Left ventricle myocardium inferior (tissue), 1 donor: Measurements from ENCODE around the gene CCT6B. TPM values are rescaled to one million over a fixed set of nuclear protein-coding genes. Genes with fewer than 3 reads are reported as not detected.

Experiments used
- DNase-seq: peaks from one replicate; pipeline ENCODE4 v3.0.0-alpha.2; 2020
- H3K27ac ChIP-seq: fragments of 200-600 bp; replicated peaks from 2 replicates; pipeline ENCODE4 v1.8.0; 2021
- H3K27me3 ChIP-seq: fragments of 200-600 bp; 2 replicates; pipeline ENCODE4 v1.8.0; 2021; ENCODE audit warnings: low read depth
- H3K36me3 ChIP-seq: fragments of 200-600 bp; 2 replicates; pipeline ENCODE4 v1.8.0; 2021
- H3K4me1 ChIP-seq: fragments of 200-600 bp; 2 replicates; pipeline ENCODE4 v1.8.0; 2021
- H3K4me3 ChIP-seq: fragments of 200-600 bp; 2 replicates; pipeline ENCODE4 v1.8.0; 2021; ENCODE audit warnings: mild to moderate bottlenecking, moderate library complexity
- H3K9me3 ChIP-seq: fragments of 200-600 bp; replicated peaks from 2 replicates; pipeline ENCODE4 v1.8.0; 2021
- CTCF ChIP-seq: fragments of 200-600 bp; IDR thresholded peaks from 2 replicates; pipeline ENCODE4 v1.8.0; 2021; ENCODE audit warnings: antibody characterized with exemption, mild to moderate bottlenecking, borderline replicate concordance
- intact Hi-C: fragments of 100-400 bp; cut with micrococcal nuclease; formaldehyde crosslinking; loops from one replicate; pipeline ENCODE4 v1.11.0; 2022
- total RNA-seq: library from RNA; stranded (reverse); fragmentation: NEBNext Ultra II Directional; extraction: Animal tissue kit (Norgen Biotek cat#: 25700); gene quantifications from one replicate; pipeline ENCODE4 v1.2.1, GENCODE V29; 2021
- donor health status: DM: no; HTN: yes; CAD: no; lungs with severe emphysema.

CCT6B gene
- total RNA-seq, 1 donor from 2014 or later: 2.6 TPM

DNA sequence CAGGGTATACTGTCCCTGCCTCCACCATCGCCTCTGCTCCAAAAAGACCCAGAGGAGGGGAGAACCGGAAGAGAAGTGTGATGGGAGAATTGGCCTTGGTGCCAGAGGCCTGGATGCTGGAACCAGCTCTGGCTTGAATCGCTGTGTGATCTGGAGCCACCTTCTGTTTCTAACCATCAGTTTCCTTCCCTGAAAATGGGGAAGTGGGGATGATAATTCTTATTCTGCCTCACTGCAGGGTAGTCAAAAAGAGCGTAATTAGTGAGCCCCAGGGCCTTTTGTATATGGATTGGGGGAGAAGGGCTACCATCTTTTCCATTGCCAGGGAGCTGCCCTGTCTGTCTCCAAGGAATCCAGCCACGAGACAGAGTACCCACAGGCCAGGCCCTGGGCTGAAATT is 52.2 kb downstream of the CCT6B start:
- H3K4me1 ChIP-seq: no peaks in the 10 kb centered on the region
- H3K27me3 ChIP-seq: peaks cover 3% of the 10 kb centered on the region
- H3K4me3 ChIP-seq: no peak overlapping the region
- no peak for DNase-seq
- H3K27ac ChIP-seq: no peak overlapping the region
- H3K36me3 ChIP-seq: no peaks in the 10 kb centered on the region
- intact Hi-C loops: no loop called here
- no peaks in the 10 kb centered on the region for H3K9me3 ChIP-seq
- no peak for TF ChIP-seq CTCF

DNA sequence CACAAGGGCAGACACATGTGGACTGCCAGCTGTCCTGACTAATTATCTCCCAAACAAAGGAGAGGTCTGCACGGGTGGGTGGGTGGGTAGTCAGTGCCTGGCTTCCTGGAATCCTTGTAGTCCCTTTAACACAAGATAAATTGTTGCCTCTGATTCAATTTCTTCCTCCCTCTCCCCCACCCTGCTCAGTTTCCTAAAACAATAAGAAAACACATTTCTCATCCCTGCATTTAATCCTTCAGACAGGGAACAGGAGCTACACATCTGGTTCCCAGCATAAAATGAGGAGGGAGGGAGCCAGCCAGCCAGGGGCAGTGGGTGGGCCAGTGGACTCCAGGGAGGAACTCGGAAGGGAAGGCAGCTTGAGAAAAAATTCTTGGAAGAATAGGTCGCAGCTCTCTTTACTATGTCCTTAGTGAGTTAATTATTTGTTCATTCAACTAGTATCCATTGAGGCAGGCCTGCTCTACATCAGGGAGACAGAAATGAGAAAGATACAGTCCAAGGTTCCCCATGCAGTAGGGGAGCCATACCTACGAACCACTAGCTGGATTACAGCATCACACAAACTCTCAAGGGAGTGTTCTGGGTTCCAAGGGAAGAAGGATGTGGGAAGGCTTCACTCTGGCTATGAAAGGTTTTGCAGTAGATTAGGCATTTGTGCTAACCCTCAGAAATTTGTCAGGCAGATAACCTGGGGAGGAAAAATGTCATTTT is 58.3 kb downstream of the CCT6B start:
- Histone ChIP-seq H3K9me3 (no peaks in the 10 kb centered on the region), H3K36me3 (no peaks in the 10 kb centered on the region), H3K4me3 (no peak overlapping the region), H3K27ac (no peak overlapping the region), H3K4me1 (no peaks in the 10 kb centered on the region), H3K27me3 (peaks cover 20% of the 10 kb centered on the region)
- intact Hi-C loops: no loop called here
- no peak for TF ChIP-seq CTCF
- DNase-seq: no peak

- TF ChIP-seq CTCF: no peak
- DNase-seq: no peak
- H3K4me3 ChIP-seq: no peak overlapping the region
- H3K27ac ChIP-seq: no peak overlapping the region
- peaks cover 51% of the 10 kb centered on the region for H3K27me3 ChIP-seq
- no peaks in the 10 kb centered on the region for H3K9me3 ChIP-seq
- no peaks in the 10 kb centered on the region for H3K36me3 ChIP-seq
- intact Hi-C loops: no loop called here
- H3K4me1 ChIP-seq: no peaks in the 10 kb centered on the region
These were observed 61.5 kb downstream of the CCT6B start for GRCh38 chr17:34899643-34900291.

GRCh38 chr17:34895383-34895782 is 65.9 kb downstream of the CCT6B start:
- Histone ChIP-seq H3K27me3 (peaks cover 86% of the 10 kb centered on the region), H3K4me3 (no peak overlapping the region), H3K36me3 (no peaks in the 10 kb centered on the region), H3K27ac (no peak overlapping the region), H3K4me1 (no peaks in the 10 kb centered on the region), H3K9me3 (no peaks in the 10 kb centered on the region)
- intact Hi-C loops: no loop called here
- DNase-seq: no peak
- no peak for TF ChIP-seq CTCF

DNA sequence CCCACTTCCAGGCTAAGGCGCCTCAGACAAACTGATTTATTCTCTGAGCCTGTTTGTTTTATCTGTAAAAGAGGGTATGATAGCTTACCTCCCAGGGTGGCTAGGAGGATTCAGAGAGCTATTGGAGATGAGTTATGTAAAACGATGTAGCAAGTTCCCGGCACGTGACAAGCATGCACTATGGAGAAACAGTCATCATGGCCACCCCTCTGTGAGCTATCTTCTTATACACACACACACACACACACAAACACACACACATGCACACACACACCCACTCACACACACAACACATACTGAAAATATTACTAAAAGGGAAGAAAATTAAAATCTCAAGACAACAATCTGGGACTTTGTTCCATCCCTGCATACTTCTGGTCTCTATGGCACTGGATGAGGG is 66.3 kb downstream of the CCT6B start:
- H3K4me3 ChIP-seq: no peak overlapping the region
- intact Hi-C loops: no loop called here
- H3K27me3 ChIP-seq: peaks cover 90% of the 10 kb centered on the region
- no peak for DNase-seq
- no peak overlapping the region for H3K27ac ChIP-seq
- no peaks in the 10 kb centered on the region for H3K36me3 ChIP-seq
- no peaks in the 10 kb centered on the region for H3K9me3 ChIP-seq
- TF ChIP-seq CTCF: no peak
- H3K4me1 ChIP-seq: no peaks in the 10 kb centered on the region
